DMS 273 treated with DMSO at 0.1 percent for 48 hours (cell line): ENCODE data around the gene KRT28.
"Not testable (repeated sequence)": the region's sequence is repeated elsewhere in the genome, so short reads cannot be mapped to it uniquely, and the experiment has no call there.

Source experiments
- DNase-seq: peaks from one replicate; lab custom pipeline; 2025; lab: John Stamatoyannopoulos, UW

KRT28 gene

DNA sequence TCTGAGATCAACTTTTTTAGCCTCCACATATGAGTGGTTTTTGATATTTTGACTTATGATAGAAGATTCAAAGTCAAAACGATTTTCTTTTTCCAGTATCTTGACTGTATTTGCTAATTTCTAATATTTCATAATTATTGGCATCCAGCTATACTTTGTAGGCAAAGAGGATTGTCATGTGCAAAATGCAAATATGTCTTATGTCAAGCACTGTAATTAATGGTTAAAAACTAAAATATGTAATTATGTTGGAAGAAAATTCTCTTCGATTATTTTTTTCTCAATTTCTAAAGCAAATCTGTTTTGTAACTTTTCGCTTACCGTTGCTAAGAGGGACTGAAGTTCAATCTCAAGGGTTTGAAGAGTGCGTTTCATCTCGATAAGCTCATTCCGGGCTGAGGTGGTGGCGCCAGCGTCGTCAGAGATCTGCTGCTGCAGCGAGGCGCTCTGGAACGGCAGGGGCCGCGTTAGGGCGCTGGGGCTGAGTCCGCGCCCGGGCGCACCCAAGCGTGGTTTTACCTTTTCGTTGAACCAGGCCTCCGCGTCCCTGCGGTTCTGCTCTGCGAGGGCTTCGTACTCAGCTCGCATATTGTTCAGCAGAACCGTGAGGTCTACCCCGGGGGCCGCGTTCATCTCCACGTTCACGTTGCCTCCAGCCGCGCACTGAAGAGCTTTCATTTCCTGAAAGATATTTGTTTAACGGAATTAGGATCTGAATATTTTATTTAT is 20.4 kb downstream of the KRT28 start:
- no peak for DNase-seq

DNA sequence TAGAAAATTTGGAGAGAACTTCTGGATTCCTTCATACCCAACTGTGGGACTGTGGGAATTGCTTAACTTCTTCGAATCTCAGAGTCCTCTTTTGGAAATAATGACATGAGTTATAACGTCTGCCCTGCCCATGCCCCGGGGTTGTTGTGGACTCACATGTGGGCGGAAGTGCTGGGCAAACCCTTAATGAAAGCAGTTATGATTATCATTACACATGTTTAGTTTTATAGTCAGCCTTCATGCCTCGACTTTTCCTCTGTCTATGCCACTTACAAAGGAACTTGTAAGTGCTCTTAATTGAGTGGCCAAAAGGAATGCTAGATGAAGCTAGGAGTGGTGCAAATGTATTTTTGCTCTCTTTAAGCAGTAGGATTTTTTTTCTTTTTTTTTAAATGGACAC is 21.3 kb downstream of the KRT28 start:
- no peak for DNase-seq

GRCh38 chr17:40777971-40778370 is 21.8 kb downstream of the KRT28 start:
- no peak for DNase-seq

DNA sequence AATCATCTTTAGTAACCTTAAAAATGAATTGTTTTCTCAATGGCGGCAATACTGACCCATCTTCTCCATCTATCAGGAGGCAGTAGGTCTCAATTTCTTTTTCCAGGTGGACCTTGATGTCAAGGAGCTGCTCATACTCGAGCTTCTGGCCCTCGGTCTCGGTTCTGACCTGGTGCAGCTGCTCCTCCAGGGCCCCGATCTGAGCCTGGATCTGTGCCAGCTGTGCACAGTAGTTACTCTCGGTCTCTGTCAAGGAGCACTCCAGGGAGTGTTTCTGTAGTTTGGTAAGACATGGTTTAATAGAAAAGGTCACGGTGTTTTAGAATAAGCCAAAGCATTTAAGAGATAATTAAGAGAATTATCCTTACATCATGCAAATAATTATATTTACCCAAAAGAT is 22.3 kb downstream of the KRT28 start:
- DNase-seq, result no peak

GRCh38 chr17:40775945-40776344 is 23.8 kb downstream of the KRT28 start:
- no peak for DNase-seq

- DNase-seq, result no peak
Observed at GRCh38 chr17:40772101-40772500, 27.7 kb downstream of the KRT28 start, which contains the start of gene KRT26. Gene KRT26 (minus strand): TSS chr17:40772201. CDS start chr17:40772113, 88 bp downstream.

GRCh38 chr17:40765657-40766056 is 34.1 kb downstream of the KRT28 start:
- no peak for DNase-seq

DNA sequence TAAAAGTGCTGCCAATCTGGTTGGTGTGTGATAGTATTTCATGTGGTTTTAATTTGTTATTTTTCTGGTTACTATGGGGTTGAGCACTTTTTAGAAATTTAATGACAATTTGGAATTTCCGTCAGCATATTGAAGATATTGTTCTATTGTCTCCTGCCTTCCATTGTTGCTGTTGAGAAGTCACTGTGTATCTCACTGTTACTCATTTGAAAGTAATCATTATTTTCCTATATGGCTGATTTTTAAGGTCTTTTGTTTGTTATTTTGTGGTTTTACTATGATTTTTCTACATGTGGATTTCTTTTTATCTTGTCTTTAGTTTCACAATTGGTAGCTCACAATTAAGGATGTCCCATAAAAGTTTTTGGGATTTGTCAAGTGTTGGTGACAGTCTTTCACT is 36.0 kb downstream of the KRT28 start:
- no peak for DNase-seq

- no peak for DNase-seq
Observed at GRCh38 chr17:40760105-40761016, 39.4 kb downstream of the KRT28 start.

GRCh38 chr17:40755231-40755630 is 44.5 kb downstream of the KRT28 start, which contains the start of gene KRT25:
Gene KRT25 (minus strand): TSS chr17:40755331. CDS start chr17:40755271, 60 bp downstream.
- DNase-seq, result no peak

DNA sequence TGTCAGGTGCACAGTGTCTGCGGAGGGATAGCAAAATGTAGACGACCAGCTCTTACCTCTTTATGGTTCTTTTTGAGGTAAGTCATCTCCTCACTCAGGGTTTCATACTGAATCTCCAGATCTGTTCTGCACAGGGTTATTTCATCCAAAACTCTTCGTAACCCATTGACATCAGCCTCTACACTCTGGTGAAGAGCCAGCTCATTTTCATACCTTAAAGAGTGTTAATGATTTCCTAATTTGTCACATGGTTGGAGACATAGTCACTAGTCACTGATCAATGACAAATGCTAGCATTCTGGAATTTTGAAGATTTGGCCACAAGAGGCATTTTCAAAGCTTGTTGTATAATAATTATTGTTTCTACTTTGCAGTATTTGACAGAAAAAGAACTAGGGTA is 46.0 kb downstream of the KRT28 start:
- DNase-seq, result no peak

DNA sequence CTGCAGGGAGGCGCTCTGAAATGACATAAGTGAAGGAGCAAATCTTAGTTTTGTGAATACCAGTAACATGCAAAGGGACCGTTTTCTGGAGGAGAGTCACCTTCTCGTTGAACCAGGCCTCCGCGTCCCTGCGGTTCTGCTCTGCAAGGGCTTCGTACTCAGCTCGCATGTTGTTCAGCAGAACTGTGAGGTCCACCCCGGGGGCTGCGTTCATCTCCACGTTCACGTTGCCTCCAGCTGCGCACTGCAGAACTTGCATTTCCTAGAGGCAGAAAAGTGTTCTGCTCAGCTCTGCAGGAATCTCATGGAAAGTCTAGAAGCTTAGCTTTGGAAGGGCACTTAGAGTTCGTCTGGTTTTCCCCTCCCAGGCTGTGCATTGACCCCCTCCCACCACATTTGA is 48.7 kb downstream of the KRT28 start:
- DNase-seq, result no peak

DNA sequence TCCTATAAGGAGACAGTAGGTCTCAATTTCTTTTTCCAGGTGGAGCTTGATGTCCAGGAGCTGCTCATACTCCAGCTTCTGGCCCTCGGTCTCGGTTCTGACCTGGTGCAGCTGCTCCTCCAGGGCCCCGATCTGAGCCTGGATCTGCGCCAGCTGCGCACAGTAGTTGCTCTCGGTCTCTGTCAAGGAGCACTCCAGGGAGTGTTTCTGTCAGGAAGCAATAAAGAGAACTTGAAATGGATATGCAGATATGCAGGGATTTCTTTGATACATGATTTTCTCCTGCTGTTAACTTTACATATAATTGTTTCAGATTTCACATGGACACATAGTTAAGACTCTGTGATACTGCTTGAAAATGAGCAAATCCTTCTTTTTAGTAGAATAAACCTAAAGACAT is 49.4 kb downstream of the KRT28 start:
- DNase-seq, result no peak

GRCh38 chr17:40748666-40749065 is 51.1 kb downstream of the KRT28 start:
- not testable (repeated sequence) for DNase-seq
